HCT116 (cell line): Measurements from ENCODE around the gene CCNE1.

Source experiments
- EZH2 ChIP-seq: fragments of 200-600 bp; sonication (generic); IDR thresholded peaks from 2 replicates; pipeline ENCODE4 v1.6.1; 2017; ENCODE audit warnings: antibody characterized with exemption, mixed run types
- POLR2A ChIP-seq: IDR thresholded peaks from 2 replicates; pipeline ENCODE4 v1.7.0; 2011; ENCODE audit warnings: borderline replicate concordance; ENCODE audit not compliant: insufficient read depth, insufficient read length; ENCODE audit errors: extremely low read depth
- POLR2AphosphoS5 ChIP-seq: IDR thresholded peaks from 2 replicates; pipeline ENCODE4 v1.6.1; 2011; ENCODE audit warnings: mild to moderate bottlenecking, low read depth, low read length, moderate library complexity
- SP1 ChIP-seq: IDR thresholded peaks from 2 replicates; pipeline ENCODE4 v1.6.1; 2012; ENCODE audit warnings: low read depth
- ZFX ChIP-seq: fragments of 450-650 bp; IDR thresholded peaks from 2 replicates; pipeline ENCODE4 v1.6.1; 2017
- TF ChIP-seq, protein P1 (sequence below), 3 experiments: fragments of 200-600 bp in 1 of 3; sonication (generic) in 1 of 3; IDR thresholded peaks in 2 of 3; conservative IDR thresholded peaks in 1 of 3; 2 replicates each; pipeline ENCODE4 v1.5.1; 2012 to 2017; ENCODE audit warnings: low read depth in 2 of 3, low read length in 2 of 3, antibody characterized with exemption in 1 of 3, borderline replicate concordance in 1 of 3, control low read depth in 1 of 3, mild to moderate bottlenecking in 1 of 3, mixed read lengths in 1 of 3, mixed run types in 1 of 3, moderate library complexity in 1 of 3; ENCODE audit not compliant: insufficient read depth in 1 of 3
- TF ChIP-seq, protein P2 (sequence below): IDR thresholded peaks from 2 replicates; pipeline ENCODE4 v1.6.1; 2012; ENCODE audit warnings: low read depth

DNA sequence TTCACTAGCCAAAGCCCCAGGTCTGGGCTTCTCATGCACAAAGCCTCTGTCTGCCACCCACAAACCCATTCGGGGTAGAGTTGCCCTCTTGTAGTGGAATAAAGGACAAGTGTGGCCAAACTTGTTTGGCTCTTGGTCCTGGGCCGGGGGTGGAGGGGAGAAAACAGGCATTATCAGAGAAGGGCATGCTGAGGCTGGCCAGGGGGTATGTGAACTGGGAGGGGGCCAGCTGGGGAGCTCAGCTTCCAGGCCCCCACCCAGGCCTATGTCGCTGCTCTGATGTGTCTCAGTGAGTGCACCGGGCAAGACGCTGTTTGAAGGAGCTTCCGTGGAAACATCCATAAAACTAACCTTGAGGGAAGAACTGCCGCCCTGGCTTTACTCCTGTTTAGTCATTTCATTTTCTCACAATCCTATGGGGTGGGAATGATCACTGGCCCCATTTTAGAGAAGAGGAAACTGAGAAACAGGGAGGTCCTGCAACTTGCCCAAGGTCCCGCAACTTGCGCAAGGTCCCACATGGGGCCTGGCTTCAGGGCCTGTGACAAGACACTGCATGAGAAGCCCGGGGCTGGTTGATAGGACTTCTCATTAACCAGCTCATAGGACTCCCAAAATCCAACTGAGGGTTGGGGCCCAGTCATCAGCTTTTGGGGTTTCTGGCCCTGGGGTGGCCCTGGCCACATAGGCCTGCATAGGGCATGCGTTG is 30.8 kb downstream of the CCNE1 start:
- TF ChIP-seq, protein P1, sequence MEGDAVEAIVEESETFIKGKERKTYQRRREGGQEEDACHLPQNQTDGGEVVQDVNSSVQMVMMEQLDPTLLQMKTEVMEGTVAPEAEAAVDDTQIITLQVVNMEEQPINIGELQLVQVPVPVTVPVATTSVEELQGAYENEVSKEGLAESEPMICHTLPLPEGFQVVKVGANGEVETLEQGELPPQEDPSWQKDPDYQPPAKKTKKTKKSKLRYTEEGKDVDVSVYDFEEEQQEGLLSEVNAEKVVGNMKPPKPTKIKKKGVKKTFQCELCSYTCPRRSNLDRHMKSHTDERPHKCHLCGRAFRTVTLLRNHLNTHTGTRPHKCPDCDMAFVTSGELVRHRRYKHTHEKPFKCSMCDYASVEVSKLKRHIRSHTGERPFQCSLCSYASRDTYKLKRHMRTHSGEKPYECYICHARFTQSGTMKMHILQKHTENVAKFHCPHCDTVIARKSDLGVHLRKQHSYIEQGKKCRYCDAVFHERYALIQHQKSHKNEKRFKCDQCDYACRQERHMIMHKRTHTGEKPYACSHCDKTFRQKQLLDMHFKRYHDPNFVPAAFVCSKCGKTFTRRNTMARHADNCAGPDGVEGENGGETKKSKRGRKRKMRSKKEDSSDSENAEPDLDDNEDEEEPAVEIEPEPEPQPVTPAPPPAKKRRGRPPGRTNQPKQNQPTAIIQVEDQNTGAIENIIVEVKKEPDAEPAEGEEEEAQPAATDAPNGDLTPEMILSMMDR (IDR thresholded peaks at IDR 0.05 in 2 of 3, conservative IDR thresholded peaks at IDR 0.05 in 1 of 3; ENCODE audit: borderline replicate concordance in 1 of 3, insufficient read depth in 1 of 3, low read depth in 2 of 3, low read length in 2 of 3): no peak
- TF ChIP-seq ZFX (no peak), POLR2AphosphoS5 (no peak), POLR2A (no peak), SP1 (no peak), EZH2 (no peak)
- TF ChIP-seq, protein P2, sequence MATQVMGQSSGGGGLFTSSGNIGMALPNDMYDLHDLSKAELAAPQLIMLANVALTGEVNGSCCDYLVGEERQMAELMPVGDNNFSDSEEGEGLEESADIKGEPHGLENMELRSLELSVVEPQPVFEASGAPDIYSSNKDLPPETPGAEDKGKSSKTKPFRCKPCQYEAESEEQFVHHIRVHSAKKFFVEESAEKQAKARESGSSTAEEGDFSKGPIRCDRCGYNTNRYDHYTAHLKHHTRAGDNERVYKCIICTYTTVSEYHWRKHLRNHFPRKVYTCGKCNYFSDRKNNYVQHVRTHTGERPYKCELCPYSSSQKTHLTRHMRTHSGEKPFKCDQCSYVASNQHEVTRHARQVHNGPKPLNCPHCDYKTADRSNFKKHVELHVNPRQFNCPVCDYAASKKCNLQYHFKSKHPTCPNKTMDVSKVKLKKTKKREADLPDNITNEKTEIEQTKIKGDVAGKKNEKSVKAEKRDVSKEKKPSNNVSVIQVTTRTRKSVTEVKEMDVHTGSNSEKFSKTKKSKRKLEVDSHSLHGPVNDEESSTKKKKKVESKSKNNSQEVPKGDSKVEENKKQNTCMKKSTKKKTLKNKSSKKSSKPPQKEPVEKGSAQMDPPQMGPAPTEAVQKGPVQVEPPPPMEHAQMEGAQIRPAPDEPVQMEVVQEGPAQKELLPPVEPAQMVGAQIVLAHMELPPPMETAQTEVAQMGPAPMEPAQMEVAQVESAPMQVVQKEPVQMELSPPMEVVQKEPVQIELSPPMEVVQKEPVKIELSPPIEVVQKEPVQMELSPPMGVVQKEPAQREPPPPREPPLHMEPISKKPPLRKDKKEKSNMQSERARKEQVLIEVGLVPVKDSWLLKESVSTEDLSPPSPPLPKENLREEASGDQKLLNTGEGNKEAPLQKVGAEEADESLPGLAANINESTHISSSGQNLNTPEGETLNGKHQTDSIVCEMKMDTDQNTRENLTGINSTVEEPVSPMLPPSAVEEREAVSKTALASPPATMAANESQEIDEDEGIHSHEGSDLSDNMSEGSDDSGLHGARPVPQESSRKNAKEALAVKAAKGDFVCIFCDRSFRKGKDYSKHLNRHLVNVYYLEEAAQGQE: no peak
